Measurements from ENCODE around the gene IGF2. TPM values are rescaled to one million over a fixed set of nuclear protein-coding genes. Genes with fewer than 3 reads are reported as not detected.
A peak's percentile ranks its signal among the peaks of the same experiment; 100 is the strongest.

The IGF2 gene
- total RNA-seq, 2 experiments from 2014 or later: 0.70 to 0.76 TPM

DNA sequence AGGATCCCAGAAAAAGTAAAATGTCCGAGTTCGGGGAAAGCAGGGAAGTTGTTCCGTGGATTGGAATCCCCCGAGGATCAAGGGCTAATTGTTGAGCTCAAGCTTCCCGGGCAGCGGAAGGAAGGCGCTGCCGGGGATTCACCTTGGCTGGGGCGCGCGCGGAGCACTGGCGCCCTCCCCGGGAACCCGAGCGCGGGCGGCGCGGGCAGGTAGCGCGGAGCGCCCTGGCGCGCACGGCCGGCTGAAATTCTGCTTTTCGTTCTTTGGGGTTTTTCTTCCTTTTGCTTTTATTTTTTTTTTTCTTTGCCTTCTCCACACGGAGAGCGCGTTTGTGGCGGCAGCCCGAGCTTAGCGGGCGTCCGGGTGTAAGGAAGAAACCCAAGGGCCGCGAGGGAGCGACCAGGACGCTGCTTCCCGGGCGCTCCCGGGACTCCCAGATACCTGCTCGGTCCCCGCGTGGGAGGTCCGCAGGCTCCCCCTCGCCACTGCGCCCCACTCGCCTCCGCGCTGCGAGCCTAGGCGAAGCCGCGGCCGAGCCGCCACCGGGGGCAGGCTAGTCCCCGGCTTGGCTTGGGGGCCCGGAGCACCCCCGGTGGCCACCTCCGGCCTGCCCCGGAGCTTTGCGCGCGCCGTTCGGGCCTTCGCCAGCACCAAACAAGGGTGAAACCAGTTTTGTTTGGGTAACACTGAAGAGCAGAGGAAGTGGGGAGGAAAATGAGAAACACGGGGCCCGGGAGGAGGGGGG, 4.8 kb upstream of the IGF2 start:
- no peak overlapping the region for H3K27ac Mint-ChIP-seq
- POLR2A ChIA-PET: no interaction called here
- DNase-seq: no peak
- H3K27me3 Mint-ChIP-seq: peaks cover 72% of the 10 kb centered on the region
- peaks cover 15% of the 10 kb centered on the region for H3K4me1 Mint-ChIP-seq
- H3K36me3 Mint-ChIP-seq (ENCODE audit: low read depth): no peaks in the 10 kb centered on the region
- no peaks in the 10 kb centered on the region for H3K9me3 Mint-ChIP-seq
- CTCF ChIA-PET: interaction anchor here (1.3 kb wide), 1 partner anchor 8 kb away, joined by 4 read pairs; no protein-coding TSS in a partner anchor
- no peak overlapping the region for H3K4me3 Mint-ChIP-seq

DNA sequence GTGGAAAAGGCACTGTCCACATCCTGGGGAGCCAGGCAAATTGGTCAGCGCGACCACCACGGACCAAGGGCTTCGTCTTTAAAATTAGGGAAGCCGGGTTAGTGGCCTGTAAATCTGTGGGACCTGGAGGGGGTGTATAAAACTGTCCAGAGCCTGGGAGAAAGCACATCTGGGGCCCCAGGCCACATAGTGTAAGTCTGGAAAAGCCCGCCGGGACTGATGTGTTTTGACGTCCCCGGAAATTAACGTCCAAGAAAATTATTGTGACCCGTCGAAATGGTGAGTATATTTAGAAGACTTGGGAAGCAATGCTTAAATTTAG, 4.2 kb upstream of the IGF2 start:
- H3K27me3 Mint-ChIP-seq: peaks cover 67% of the 10 kb centered on the region
- H3K9me3 Mint-ChIP-seq: no peaks in the 10 kb centered on the region
- ChIA-PET CTCF (interaction anchor here (1.3 kb wide), 1 partner anchor 9 kb away, joined by 4 read pairs; no protein-coding TSS in a partner anchor), POLR2A (no interaction called here)
- DNase-seq: no peak
- no peaks in the 10 kb centered on the region for H3K36me3 Mint-ChIP-seq (ENCODE audit: low read depth)
- no peak overlapping the region for H3K27ac Mint-ChIP-seq
- peaks cover 15% of the 10 kb centered on the region for H3K4me1 Mint-ChIP-seq
- no peak overlapping the region for H3K4me3 Mint-ChIP-seq

DNA sequence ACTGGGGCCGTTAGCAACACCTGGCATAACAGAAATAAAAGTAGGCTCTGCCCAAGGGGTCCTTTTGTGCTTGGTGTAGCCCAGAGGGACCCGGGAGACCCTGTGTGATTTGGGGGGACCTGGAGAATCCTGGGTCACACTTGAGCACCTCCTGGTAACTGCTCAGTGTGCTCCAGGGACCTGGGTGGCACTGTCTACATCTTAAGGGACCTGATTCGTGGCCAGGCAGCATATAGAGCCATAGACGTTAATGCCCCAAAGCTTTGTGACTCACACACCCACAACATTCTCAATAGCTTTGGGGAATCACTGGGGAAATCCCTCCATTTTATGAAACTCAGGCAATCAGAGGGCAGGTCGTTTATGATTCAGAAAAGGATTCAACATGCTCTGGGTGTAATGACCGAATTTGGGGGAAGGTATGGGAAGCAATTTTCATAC, 3.6 kb upstream of the IGF2 start:
- Mint-ChIP-seq H3K4me3 (no peak overlapping the region), H3K27me3 (peaks cover 63% of the 10 kb centered on the region), H3K36me3 (ENCODE audit: low read depth) (no peaks in the 10 kb centered on the region), H3K27ac (no peak overlapping the region), H3K4me1 (peaks cover 17% of the 10 kb centered on the region), H3K9me3 (no peaks in the 10 kb centered on the region)
- ChIA-PET CTCF (interaction anchor here (1.0 to 1.3 kb wide), 2 partner anchors 8 to 9 kb away, joined by 3 to 4 read pairs; no protein-coding TSS in a partner anchor), POLR2A (no interaction called here)
- peak; percentile 24 for DNase-seq

DNA sequence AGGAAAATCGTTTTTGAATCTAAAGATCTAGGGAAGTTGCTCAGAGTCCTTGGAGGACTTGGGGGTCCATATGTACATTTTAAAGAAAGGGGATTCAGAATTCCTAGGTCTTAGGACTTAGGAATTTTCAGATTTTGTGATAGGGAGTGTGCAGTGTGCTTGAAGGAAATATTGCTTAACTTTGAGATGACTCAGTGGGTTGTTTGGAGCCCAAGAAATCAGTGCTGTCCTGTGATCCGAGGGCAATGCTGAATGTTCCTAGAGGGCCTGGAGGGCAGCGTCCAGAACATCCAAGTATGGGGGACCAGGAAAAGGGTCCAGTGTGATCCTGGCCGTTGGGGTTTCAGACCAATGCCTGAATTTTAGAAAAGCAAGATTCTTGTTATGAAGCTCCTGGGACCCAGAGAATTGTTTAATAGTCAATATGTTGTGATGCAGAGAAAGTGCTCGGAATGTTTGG, 3.1 kb upstream of the IGF2 start:
- no peak overlapping the region for H3K4me3 Mint-ChIP-seq
- H3K4me1 Mint-ChIP-seq: peaks cover 17% of the 10 kb centered on the region
- peaks cover 67% of the 10 kb centered on the region for H3K27me3 Mint-ChIP-seq
- POLR2A ChIA-PET: no interaction called here
- no peaks in the 10 kb centered on the region for H3K9me3 Mint-ChIP-seq
- H3K27ac Mint-ChIP-seq: no peak overlapping the region
- no peak for DNase-seq
- CTCF ChIA-PET: interaction anchor here (1.0 to 1.3 kb wide), 3 partner anchors 9 to 10 kb away, joined by 3 to 5 read pairs (median 4); no protein-coding TSS in a partner anchor
- no peaks in the 10 kb centered on the region for H3K36me3 Mint-ChIP-seq (ENCODE audit: low read depth)

DNA sequence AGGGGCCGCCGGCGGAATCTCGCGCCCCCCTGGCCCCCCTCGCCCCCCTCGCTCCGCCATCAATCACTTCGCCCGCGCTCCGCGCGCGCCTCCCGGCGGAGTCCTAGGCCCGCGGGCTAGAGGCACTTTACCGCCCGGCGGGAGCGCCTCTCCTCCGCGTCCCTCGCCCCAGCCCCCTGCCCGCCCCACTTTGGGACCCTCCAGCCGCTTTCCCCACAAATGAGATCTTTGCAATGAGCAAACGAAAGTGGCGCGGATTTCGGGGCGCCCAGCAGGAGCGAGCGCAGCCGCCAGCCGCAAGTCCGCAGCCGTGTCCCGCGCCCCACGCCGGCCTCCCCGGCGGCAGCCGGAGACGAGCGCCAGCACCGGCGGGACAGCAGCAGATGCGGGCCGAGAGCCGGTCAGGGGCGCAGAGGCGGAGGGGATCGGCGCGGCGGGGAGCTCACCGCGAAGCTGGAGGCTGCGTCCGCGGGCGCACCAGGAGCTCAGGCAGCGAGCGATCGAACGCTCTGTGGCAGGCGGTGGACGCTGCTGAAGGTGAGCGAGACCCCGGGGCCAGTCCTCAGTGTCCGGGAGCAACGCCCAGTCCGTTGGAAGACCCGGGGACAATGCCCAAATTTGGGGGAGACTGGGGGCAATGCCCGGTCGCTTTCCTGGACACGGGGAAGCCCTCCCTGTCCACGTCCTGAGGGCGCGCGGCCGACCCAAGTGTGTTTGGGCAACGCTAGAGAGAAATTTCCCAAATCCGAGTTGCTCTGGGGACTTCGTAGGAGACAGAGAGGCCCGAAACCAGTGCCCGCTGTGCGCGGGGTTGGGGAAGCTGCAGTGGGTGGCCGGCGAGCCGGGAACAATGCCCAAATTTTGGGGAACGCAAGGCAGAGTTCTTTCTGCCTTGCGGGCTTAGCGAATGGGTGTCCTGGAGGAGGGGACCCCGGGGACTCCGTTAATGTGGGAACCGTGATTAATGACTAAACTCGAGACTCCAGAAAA, 1.5 kb upstream of the IGF2 start:
- no peak for DNase-seq
- ChIA-PET POLR2A (interaction anchor here (0.9 kb wide), 1 partner anchor 8 kb away, joined by 3 read pairs; no protein-coding TSS in a partner anchor), CTCF (interaction anchor here (1.2 to 1.3 kb wide), 2 partner anchors 11 kb away, joined by 5 to 6 read pairs; no protein-coding TSS in a partner anchor)
- no peaks in the 10 kb centered on the region for H3K9me3 Mint-ChIP-seq
- H3K4me3 Mint-ChIP-seq: no peak overlapping the region
- no peak overlapping the region for H3K27ac Mint-ChIP-seq
- H3K27me3 Mint-ChIP-seq: peaks cover 68% of the 10 kb centered on the region
- H3K4me1 Mint-ChIP-seq: peaks cover 17% of the 10 kb centered on the region
- H3K36me3 Mint-ChIP-seq (ENCODE audit: low read depth): no peaks in the 10 kb centered on the region

- H3K4me1 Mint-ChIP-seq: peaks cover 17% of the 10 kb centered on the region
- no peaks in the 10 kb centered on the region for H3K36me3 Mint-ChIP-seq (ENCODE audit: low read depth)
- DNase-seq: no peak
- H3K27me3 Mint-ChIP-seq: peaks cover 63% of the 10 kb centered on the region
- no peaks in the 10 kb centered on the region for H3K9me3 Mint-ChIP-seq
- ChIA-PET CTCF (interaction anchor here (1.3 kb wide), 1 partner anchor 12 kb away, joined by 6 read pairs; no protein-coding TSS in a partner anchor), POLR2A (interaction anchor here (0.9 kb wide), 1 partner anchor 9 kb away, joined by 3 read pairs; no protein-coding TSS in a partner anchor)
- no peak overlapping the region for H3K4me3 Mint-ChIP-seq
- H3K27ac Mint-ChIP-seq: no peak overlapping the region
Measured at GRCh38 chr11:2139621-2140337, 590 bp upstream of the IGF2 start.

DNA sequence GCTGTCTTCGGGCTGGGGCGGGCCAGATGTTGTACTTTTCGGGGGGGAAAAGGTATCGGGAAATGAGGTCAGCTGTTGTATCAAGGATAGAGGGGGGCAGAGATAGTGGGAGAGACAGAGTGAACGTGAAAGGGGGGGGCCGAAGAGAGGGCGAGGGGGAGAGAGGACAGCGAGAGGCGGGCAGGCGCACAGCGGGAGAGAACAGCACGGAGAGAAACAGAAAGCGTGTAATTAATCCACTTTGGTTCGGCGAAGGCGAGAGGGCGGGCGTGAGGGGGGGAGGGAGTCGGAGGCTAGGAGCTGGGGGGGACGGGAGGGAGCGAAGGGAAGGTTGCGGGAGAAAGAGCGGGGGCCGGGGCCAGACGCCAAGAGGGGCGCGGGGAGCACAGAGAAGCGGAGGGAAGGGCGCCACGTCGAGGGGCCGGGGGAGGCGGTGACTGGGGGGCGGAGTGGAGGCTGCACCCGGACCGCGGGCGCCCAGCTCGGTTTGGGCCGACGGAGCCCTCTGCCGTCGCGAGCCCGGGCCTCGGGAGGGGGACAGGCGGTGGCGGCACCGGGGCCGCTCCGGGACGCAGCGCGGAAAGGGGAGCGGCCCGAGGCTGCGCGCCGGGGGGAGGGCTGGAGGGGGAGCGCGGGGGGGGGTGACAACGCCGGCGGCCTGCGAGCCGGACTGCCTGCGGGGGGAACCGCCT, 612 bp downstream of the IGF2 start:
- Mint-ChIP-seq H3K9me3 (no peaks in the 10 kb centered on the region), H3K4me1 (peaks cover 16% of the 10 kb centered on the region), H3K27me3 (peaks cover 61% of the 10 kb centered on the region), H3K36me3 (ENCODE audit: low read depth) (no peaks in the 10 kb centered on the region), H3K4me3 (no peak overlapping the region), H3K27ac (no peak overlapping the region)
- no peak for DNase-seq
- POLR2A ChIA-PET: no interaction called here
- CTCF ChIA-PET: no interaction called here

GRCh38 chr11:2138068-2138430, 1.1 kb downstream of the IGF2 start:
- Mint-ChIP-seq H3K4me1 (peaks cover 14% of the 10 kb centered on the region), H3K9me3 (no peaks in the 10 kb centered on the region), H3K27ac (no peak overlapping the region), H3K27me3 (peaks cover 62% of the 10 kb centered on the region), H3K36me3 (ENCODE audit: low read depth) (no peaks in the 10 kb centered on the region), H3K4me3 (no peak overlapping the region)
- CTCF ChIA-PET: no interaction called here
- POLR2A ChIA-PET: no interaction called here
- DNase-seq: no peak

DNA sequence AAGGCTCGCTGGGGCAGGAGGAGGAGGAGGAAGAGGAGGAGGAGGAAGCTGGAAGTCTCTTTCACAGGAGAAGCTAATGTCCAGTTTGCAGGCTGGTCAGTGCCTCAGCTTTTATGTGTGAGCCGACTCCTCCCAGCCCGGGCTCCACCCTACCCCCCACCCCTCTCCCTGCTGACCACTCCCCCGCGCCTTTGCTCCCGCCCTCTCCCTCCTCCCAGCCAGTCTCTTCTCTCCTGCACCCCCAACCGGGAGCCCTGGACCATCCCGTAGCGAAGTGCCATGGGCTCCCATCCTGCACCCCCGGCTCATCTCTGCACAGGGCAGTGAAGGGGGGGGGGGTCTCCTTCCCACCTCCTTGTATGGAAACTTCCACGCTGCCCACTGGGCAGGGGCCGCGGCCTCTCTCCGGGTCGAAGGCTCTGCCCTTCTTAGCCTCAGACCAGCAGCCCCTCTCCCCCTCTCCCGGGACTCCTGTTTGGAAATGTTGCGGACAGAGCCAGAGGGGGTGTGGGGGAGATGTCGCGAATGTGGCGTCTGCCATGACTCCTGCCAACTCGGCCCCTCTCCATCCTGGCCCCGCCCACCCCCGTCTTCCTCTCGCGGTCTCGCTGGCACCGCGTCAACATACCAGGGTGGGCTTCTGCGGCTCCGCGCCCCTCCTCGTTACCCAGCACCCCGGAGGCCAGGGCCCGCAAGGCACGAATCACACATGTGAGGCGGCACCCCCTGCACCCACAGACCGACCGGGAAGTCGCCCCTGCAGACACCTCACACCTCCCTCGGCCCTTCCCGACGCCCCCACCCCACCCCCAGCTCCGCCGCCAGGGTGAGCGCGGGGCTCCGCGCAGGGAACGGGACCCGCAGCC, 1.8 kb downstream of the IGF2 start:
- CTCF ChIA-PET: no interaction called here
- POLR2A ChIA-PET: no interaction called here
- Mint-ChIP-seq H3K4me1 (peaks cover 8% of the 10 kb centered on the region), H3K9me3 (no peaks in the 10 kb centered on the region), H3K4me3 (no peak overlapping the region), H3K27ac (no peak overlapping the region), H3K27me3 (peaks cover 56% of the 10 kb centered on the region), H3K36me3 (ENCODE audit: low read depth) (no peaks in the 10 kb centered on the region)
- no peak for DNase-seq

DNA sequence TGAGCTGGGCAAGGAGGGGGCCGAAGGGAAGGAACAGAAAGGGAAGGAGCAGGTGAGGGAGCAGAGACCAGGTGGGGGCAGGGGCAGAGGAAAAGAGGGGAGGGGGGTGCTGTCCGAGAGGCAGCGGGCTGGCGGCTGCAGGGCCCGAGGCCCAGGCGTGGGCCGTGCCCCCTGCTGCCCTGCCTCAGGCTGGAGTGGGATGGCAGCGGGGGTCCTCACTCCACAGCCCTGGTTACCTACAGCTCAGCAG, 2.3 kb downstream of the IGF2 start:
- POLR2A ChIA-PET: no interaction called here
- Mint-ChIP-seq H3K27ac (no peak overlapping the region), H3K4me1 (peaks cover 5% of the 10 kb centered on the region), H3K36me3 (ENCODE audit: low read depth) (no peaks in the 10 kb centered on the region), H3K9me3 (no peaks in the 10 kb centered on the region), H3K27me3 (peaks cover 53% of the 10 kb centered on the region), H3K4me3 (no peak overlapping the region)
- DNase-seq: no peak
- CTCF ChIA-PET: no interaction called here

DNA sequence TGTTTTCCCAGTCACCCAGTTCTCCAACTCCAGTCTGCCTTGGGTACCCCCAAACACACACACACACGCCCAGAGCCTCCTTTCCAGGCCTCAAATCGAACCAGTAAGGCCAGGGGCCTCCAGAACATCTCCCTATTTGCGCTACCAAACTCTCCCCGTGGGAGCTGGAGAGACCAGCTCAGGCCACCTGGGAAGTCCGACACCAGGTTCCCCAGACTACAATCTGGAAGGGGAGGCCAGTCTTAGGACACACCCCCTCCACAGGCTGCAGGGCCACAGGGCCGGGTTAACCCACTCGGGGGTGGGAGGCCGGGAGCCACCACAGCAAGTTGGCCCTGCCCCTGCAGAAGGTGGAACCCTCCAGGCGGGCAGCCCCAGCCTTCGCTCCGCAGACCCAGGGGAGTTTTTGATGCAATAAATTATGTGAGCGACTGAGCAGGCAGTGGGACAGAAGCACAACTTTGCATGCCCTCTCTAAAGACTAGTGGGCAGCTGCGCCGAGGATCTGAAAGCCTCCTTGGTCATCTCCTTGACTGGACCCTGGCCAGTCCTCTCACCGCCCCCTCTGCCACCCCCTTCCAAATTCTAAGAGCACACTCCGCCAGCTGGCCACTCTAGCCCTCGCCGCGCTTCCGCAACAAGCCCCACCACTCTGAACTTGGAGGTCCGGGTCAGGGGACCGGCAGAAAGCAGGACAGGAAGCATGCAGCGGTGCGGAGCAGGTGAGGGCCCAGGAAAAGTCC, 2.8 kb downstream of the IGF2 start:
- Mint-ChIP-seq H3K27me3 (peaks cover 55% of the 10 kb centered on the region), H3K27ac (no peak overlapping the region), H3K4me3 (no peak overlapping the region), H3K36me3 (ENCODE audit: low read depth) (no peaks in the 10 kb centered on the region), H3K4me1 (peaks cover 4% of the 10 kb centered on the region), H3K9me3 (peaks cover 2% of the 10 kb centered on the region)
- ChIA-PET CTCF (no interaction called here), POLR2A (no interaction called here)
- no peak for DNase-seq
